Endothelial cell of umbilical vein (primary cell): ENCODE results near the gene GALK1. TPM values are rescaled to one million over a fixed set of nuclear protein-coding genes. Genes with fewer than 3 reads are reported as not detected.

Experiments used
- BruUV-seq: library from RNA; stranded (reverse); fragments of 400-500 nt; replicated peaks from 2 replicates; lab custom pipeline; 2021; lab: Mats Ljungman, UMichigan
- CTCF ChIA-PET: fragments of 300-600, 350-600 bp; sonication (Branson Sonifier 250); formaldehyde crosslinking; loops from one replicate; lab custom pipeline; 2021; ENCODE audit warnings: antibody characterized with exemption, inconsistent platforms; lab: Charles Lee
- POLR2A ChIA-PET: fragments of 300-600, 350-600 bp; sonication (Branson Sonifier 250); formaldehyde crosslinking; loops from one replicate; lab custom pipeline; 2021; ENCODE audit warnings: antibody characterized with exemption, inconsistent platforms; lab: Charles Lee
- DNase-seq: peaks from one replicate; pipeline ENCODE4 v3.0.0-alpha.2; 2011; ENCODE audit warnings: low read depth, low spot score
- FAIRE-seq: peaks from 2 replicates; lab custom pipeline; 2011; peaks lifted over from hg19 to GRCh38; lab: Jason Lieb, UNC
- H2AFZ ChIP-seq: 2 replicates; pipeline ENCODE4 v1.6.0; 2012; ENCODE audit warnings: low read depth, low read length, control low read depth, inconsistent platforms
- H3K27ac ChIP-seq: 2 replicates; pipeline ENCODE4 v1.5.1; 2011; ENCODE audit warnings: low read depth, mild to moderate bottlenecking, control low read depth, low read length, moderate library complexity; ENCODE audit not compliant: insufficient read depth
- H3K27me3 ChIP-seq, 2 experiments: 2 replicates each; pipeline versions ENCODE4 v1.6.0 to v1.6.1; 2011; ENCODE audit warnings: low read length in 2 of 2, mixed read lengths in 1 of 2; ENCODE audit not compliant: control insufficient read depth in 2 of 2, insufficient read depth in 2 of 2
- H3K36me3 ChIP-seq, 2 experiments: 2 replicates in 1 of 2; 3 replicates in 1 of 2; pipeline ENCODE4 v1.5.1; 2011; ENCODE audit warnings: low read length in 2 of 2, mild to moderate bottlenecking in 1 of 2, moderate library complexity in 1 of 2; ENCODE audit not compliant: control insufficient read depth in 2 of 2, insufficient read depth in 2 of 2; ENCODE audit errors: extremely low read depth in 1 of 2
- H3K4me1 ChIP-seq: 3 replicates; pipeline ENCODE4 v1.5.1; 2011; ENCODE audit warnings: mild to moderate bottlenecking, low read length; ENCODE audit not compliant: control insufficient read depth, insufficient read depth; ENCODE audit errors: extremely low read depth
- H3K4me2 ChIP-seq: 2 replicates; pipeline ENCODE4 v1.6.1; 2011; ENCODE audit warnings: low read length, control low read depth, mixed read lengths; ENCODE audit not compliant: insufficient read depth
- H3K4me3 ChIP-seq, 3 experiments: fragments of 200-600 bp in 1 of 3; sonication (generic), shearing (Covaris generic) in 1 of 3; replicated peaks in 1 of 3; 2 replicates each; pipeline ENCODE4 v1.5.1; 2011 to 2016; ENCODE audit warnings: control low read depth in 3 of 3, low read length in 3 of 3, mild to moderate bottlenecking in 2 of 3, inconsistent platforms in 1 of 3, low read depth in 1 of 3, moderate library complexity in 1 of 3; ENCODE audit not compliant: insufficient read depth in 1 of 3
- H3K79me2 ChIP-seq: 2 replicates; pipeline ENCODE4 v1.6.0; 2012; ENCODE audit warnings: low read length, inconsistent platforms; ENCODE audit not compliant: control insufficient read depth, insufficient read depth
- H3K9ac ChIP-seq: replicated peaks from 2 replicates; pipeline ENCODE3; 2011; ENCODE audit warnings: low read length, control low read depth; ENCODE audit not compliant: insufficient read depth; ENCODE audit errors: extremely low read depth
- H3K9me1 ChIP-seq: replicated peaks from 3 replicates; pipeline ENCODE4 v1.6.0; 2011; ENCODE audit warnings: mild to moderate bottlenecking, low read length; ENCODE audit not compliant: control insufficient read depth, insufficient read depth; ENCODE audit errors: extremely low read depth
- H3K9me3 ChIP-seq: replicated peaks from 2 replicates; pipeline ENCODE4 v1.5.1; 2012; ENCODE audit warnings: low read length, inconsistent platforms; ENCODE audit not compliant: control insufficient read depth, insufficient read depth
- H4K20me1 ChIP-seq: replicated peaks from 2 replicates; pipeline ENCODE3; 2011; ENCODE audit warnings: mild to moderate bottlenecking, low read length; ENCODE audit not compliant: control insufficient read depth, insufficient read depth; ENCODE audit errors: extremely low read depth
- CTCF ChIP-seq, 2 donors: IDR thresholded peaks; 1 replicate in 1 of 2; 2 replicates in 1 of 2; pipeline ENCODE4 v1.5.1; 2011; ENCODE audit warnings: low read length in 2 of 2, mild to moderate bottlenecking in 2 of 2, moderate library complexity in 2 of 2, control low read depth in 1 of 2, inconsistent platforms in 1 of 2, low read depth in 1 of 2; ENCODE audit not compliant: insufficient read depth in 1 of 2; ENCODE audit errors: extremely low read depth in 1 of 2
- EZH2 ChIP-seq: IDR thresholded peaks from 2 replicates; pipeline ENCODE4 v1.6.1; 2012; ENCODE audit warnings: borderline replicate concordance, low read depth, mild to moderate bottlenecking, moderate library complexity, low read length, inconsistent platforms; ENCODE audit not compliant: severe bottlenecking
- FOS ChIP-seq: IDR thresholded peaks from 2 replicates; pipeline ENCODE4 v1.6.1; 2011; ENCODE audit warnings: mild to moderate bottlenecking, low read length, moderate library complexity, borderline replicate concordance; ENCODE audit not compliant: insufficient read depth
- GATA2 ChIP-seq: IDR thresholded peaks from 2 replicates; pipeline ENCODE4 v1.7.0; 2011; ENCODE audit warnings: low read depth, mild to moderate bottlenecking, moderate library complexity, mixed read lengths, low read length; ENCODE audit not compliant: insufficient read length, insufficient read depth
- JUN ChIP-seq: IDR thresholded peaks from 2 replicates; pipeline ENCODE4 v1.6.1; 2011; ENCODE audit warnings: borderline replicate concordance, low read depth; ENCODE audit not compliant: insufficient read length, insufficient read depth
- MAX ChIP-seq: IDR thresholded peaks from 2 replicates; pipeline ENCODE4 v1.6.1; 2011; ENCODE audit not compliant: insufficient read depth, insufficient read length
- MYC ChIP-seq: IDR thresholded peaks from one replicate; pipeline ENCODE4 v1.6.1; 2011; ENCODE audit warnings: mild to moderate bottlenecking, low read depth, low read length
- POLR2A ChIP-seq: IDR thresholded peaks from 2 replicates; pipeline ENCODE4 v1.6.1; 2012; ENCODE audit warnings: low read depth, mild to moderate bottlenecking, control low read depth, low read length
- POLR2AphosphoS5 ChIP-seq: IDR thresholded peaks from 2 replicates; pipeline ENCODE4 v1.6.1; 2012; ENCODE audit warnings: low read depth, mild to moderate bottlenecking, control low read depth, low read length, moderate library complexity; ENCODE audit not compliant: insufficient read depth
- dilution Hi-C: fragments of 300-500 bp; cut with MboI; formaldehyde crosslinking; loops from one replicate; pipeline ENCODE4 v1.15.0; 2019; ENCODE audit warnings: low sequenced_read_pairs; ENCODE audit not compliant: extremely low pct_ligation_motif_present
- intact Hi-C: fragments of 100-400 bp; cut with micrococcal nuclease; formaldehyde crosslinking; loops from one replicate; pipeline ENCODE4 v1.10.0; 2022
- polyA plus RNA-seq, 4 experiments: library from polyadenylated mRNA; depleted of rRNA in 3 of 4; stranded (reverse) in 3 of 4; unstranded in 1 of 4; fragments of >200 nt; gene quantifications; 2 replicates each; pipeline versions ENCODE4 v1.2.1 to v1.2.3, GENCODE V29; 2011 to 2012; ENCODE audit warnings: missing spikeins in 1 of 4
- total RNA-seq: library from RNA; stranded (reverse); gene quantifications from 2 replicates; pipeline ENCODE4 v1.2.3, GENCODE V29; 2021

The GALK1 gene
- total and polyA plus RNA-seq, 2 donors (not counting 3 experiments of a cell fraction or from before 2014, with no cell fraction given), result 45.8 to 63.7 TPM

GRCh38 chr17:75812096-75813013 is 47.4 kb upstream of the GALK1 start:
- dilution Hi-C loops, result no loop called here
- H3K9me1 ChIP-seq, result no peaks in the 10 kb centered on the region
- POLR2A ChIA-PET, result no interaction called here
- no peak overlapping the region for H3K4me2 ChIP-seq
- H3K27ac ChIP-seq, result no peak overlapping the region
- no peak overlapping the region for H2AFZ ChIP-seq
- H3K9ac ChIP-seq, result no peak overlapping the region
- DNase-seq (no peak), FAIRE-seq (no peak)
- BruUV-seq, result no TSS peak
- TF ChIP-seq EZH2, result no peak
- no peak for TF ChIP-seq POLR2AphosphoS5
- TF ChIP-seq MYC, result no peak
- no peak for TF ChIP-seq POLR2A
- TF ChIP-seq JUN, result no peak
- no peak for TF ChIP-seq CTCF (IDR thresholded peaks at IDR 0.05; ENCODE audit: extremely low read depth in 1 of 2, insufficient read depth in 1 of 2, low read depth in 1 of 2, low read length in 2 of 2)
- no peak for TF ChIP-seq MAX
- TF ChIP-seq GATA2, result no peak
- TF ChIP-seq FOS, result no peak
- no peaks in the 10 kb centered on the region for H4K20me1 ChIP-seq
- H3K27me3 ChIP-seq, result no peaks in the 10 kb centered on the region
- no peak overlapping the region for H3K4me3 ChIP-seq
- no peaks in the 10 kb centered on the region for H3K79me2 ChIP-seq
- H3K36me3 ChIP-seq, result peaks cover 0 to 36% of the 10 kb centered on the region in 2 experiments
- H3K4me1 ChIP-seq, result peaks cover 6% of the 10 kb centered on the region
- intact Hi-C loops, result no loop called here
- CTCF ChIA-PET, result interaction anchor here (1.0 to 1.6 kb wide), 4 partner anchors 15 to 29 kb away, joined by 3 to 4 read pairs (median 4); no protein-coding TSS in a partner anchor
- H3K9me3 ChIP-seq, result no peaks in the 10 kb centered on the region
